K562 (cell line): ENCODE results near the gene CSNK1G1.

Experiments used
- CTCF ChIP-seq, 3 experiments: IDR thresholded peaks in 2 of 3; conservative IDR thresholded peaks in 1 of 3; 2 replicates each; pipeline ENCODE4 v1.5.1; 2011 to 2012; ENCODE audit warnings: low read length in 3 of 3, mild to moderate bottlenecking in 3 of 3, control low read depth in 2 of 3, improper control_type of control experiment in 1 of 3, inconsistent platforms in 1 of 3, low read depth in 1 of 3, mixed read lengths in 1 of 3, moderate library complexity in 1 of 3; ENCODE audit not compliant: insufficient read depth in 2 of 3
- MXI1 ChIP-seq: IDR thresholded peaks from 2 replicates; pipeline ENCODE4 v1.6.1; 2011; ENCODE audit warnings: low read depth, mild to moderate bottlenecking, improper control_type of control experiment, low read length
- YBX1 ChIP-seq: fragments of 450-650 bp; IDR thresholded peaks from 2 replicates; pipeline ENCODE4 v1.7.1; 2016; ENCODE audit warnings: mild to moderate bottlenecking
- ZNF274 ChIP-seq: IDR thresholded peaks from 2 replicates; pipeline ENCODE4 v1.6.1; 2011; ENCODE audit warnings: low read depth, mild to moderate bottlenecking, low read length, moderate library complexity, borderline replicate concordance

- TF ChIP-seq CTCF (IDR thresholded peaks at IDR 0.05 in 2 of 3, conservative IDR thresholded peaks at IDR 0.05 in 1 of 3; ENCODE audit: insufficient read depth in 2 of 3, low read depth in 1 of 3, low read length in 3 of 3), result no peak
- no peak for TF ChIP-seq YBX1
- no peak for TF ChIP-seq MXI1
- TF ChIP-seq ZNF274, result no peak
Measured at GRCh38 chr15:64351265-64351664, 4.7 kb downstream of the CSNK1G1 start.
